ENCODE data around the gene EXO5.

DNA sequence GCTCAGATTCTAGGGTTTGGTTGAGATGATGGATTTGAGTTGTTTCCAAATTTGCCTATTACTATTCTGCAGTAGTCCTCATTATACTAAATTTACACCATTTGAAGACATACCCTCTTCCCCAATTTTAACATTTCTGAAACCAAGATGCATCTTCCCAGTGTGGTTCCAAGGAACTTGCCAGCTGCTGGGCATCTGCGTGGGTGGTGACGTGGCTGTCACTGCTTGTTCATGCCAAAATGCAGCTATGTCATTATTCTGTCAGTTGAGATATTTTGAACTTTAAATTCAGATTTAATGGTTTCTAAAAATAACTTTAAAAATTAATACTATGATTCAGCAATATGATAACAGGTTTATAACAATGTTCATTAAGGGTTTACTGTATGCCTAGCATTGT lies 30.3 kb upstream of the EXO5 start:
- no peak for TF ChIP-seq POLR2A (IDR thresholded peaks at IDR 0.05)
- TF ChIP-seq, protein P1, sequence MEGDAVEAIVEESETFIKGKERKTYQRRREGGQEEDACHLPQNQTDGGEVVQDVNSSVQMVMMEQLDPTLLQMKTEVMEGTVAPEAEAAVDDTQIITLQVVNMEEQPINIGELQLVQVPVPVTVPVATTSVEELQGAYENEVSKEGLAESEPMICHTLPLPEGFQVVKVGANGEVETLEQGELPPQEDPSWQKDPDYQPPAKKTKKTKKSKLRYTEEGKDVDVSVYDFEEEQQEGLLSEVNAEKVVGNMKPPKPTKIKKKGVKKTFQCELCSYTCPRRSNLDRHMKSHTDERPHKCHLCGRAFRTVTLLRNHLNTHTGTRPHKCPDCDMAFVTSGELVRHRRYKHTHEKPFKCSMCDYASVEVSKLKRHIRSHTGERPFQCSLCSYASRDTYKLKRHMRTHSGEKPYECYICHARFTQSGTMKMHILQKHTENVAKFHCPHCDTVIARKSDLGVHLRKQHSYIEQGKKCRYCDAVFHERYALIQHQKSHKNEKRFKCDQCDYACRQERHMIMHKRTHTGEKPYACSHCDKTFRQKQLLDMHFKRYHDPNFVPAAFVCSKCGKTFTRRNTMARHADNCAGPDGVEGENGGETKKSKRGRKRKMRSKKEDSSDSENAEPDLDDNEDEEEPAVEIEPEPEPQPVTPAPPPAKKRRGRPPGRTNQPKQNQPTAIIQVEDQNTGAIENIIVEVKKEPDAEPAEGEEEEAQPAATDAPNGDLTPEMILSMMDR (IDR thresholded peaks at IDR 0.05 in 8 of 11, conservative IDR thresholded peaks at IDR 0.05 in 3 of 11) = no peak
